Superior temporal gyrus (tissue), 1 donor: ENCODE data around the gene EHD4.

Source experiments
- DNase-seq: peaks from one replicate; pipeline ENCODE4 v3.0.0-alpha.2; 2016; ENCODE audit errors: extremely low spot score

Gene EHD4

DNA sequence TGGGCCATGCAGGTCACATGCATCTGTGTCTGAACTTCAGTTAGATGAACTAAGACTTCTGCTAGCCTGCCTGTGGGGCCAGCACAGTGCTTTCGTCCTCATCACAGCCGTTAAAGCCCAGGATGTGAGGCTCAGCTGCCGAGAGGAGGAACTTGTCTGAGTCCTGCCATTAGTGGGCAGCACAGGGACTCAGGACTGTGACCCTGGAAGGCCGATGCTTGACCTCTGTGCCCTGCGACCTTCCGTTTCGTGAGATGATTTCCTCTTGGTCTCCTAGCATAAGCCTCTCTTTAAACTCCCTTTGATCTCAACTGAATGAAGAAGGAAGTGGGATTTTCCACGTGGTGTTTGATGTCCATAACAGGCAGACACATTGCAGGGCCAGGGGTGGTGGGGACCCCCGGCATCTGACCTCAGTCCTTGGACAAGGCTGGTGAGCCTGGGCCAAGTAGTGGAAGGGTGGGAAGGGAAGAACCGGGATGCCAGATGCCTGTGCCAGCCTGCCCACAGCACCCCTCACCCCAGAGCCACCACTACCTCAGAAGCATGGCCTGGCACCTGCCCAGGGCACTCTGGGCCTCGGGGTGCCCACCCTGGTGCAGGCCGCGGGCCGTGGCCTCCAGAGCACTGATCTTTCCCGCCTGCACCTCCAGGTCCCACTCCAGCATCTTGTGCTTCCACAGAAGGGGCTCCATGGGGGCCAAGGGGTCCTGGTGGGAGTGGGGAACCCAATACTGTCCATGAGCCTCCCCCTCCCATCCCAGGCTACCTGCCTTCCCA lies 112.1 kb downstream of the EHD4 start:
- no peak for DNase-seq

DNA sequence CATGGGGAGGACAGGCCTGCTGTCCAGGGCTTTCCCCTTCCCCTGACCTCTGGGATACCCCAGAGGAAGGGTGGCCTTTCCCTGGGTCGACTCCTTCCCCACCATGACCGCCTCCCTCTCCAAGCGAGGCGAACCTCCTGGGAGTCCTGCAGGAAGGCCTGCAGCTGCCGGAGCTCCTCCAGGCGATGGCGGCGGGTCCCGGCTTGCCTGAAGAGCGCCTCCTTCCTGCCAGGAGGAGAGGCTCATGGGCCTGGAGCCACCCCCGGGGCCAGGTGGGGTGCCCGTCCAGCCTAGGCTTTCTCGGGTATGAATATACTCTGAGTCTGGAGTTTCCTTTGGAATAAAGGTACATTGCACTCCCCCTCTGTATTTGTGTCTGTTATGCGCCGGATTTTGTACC lies 113.6 kb downstream of the EHD4 start:
- DNase-seq = no peak

DNA sequence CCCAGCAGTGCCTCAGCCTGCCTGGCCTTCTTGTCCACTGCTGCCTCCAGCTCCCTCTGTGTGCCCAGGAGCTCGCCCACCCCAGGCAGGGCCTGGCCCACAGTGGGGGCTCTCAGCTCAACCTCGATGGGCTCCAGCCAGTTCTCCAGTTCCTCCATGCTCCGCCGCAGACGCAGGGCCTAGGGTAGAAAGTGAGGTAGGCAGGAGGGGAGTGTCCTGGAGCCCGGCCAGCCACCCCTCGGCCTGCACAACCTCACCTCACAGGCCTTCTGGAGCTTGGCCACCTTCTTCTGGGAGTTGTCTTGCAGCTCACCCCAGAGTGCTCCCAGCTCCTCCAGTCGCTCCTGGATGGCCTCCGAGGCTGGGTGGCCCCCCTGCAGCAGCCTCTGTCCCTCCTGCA lies 115.0 kb downstream of the EHD4 start:
- no peak for DNase-seq

DNA sequence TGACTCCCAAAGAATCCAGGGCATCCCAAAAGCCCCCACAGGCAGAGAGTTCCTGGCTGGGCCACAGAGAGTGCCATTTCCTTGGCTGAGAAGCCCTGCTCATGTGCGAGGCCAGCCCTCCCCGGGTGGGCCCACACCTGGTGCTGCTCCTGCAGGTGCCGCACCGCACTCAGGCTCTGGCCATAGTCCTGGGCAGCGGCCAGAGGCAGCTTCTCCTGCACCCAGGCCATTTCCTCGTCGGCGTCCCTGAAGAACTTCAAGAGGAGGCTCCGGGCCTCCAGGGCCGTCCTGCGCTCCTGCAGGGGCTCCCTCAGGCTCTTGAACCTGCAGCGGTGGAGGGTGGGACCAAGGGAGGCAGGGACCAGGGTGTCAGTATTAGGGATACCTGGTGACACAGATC lies 115.6 kb downstream of the EHD4 start:
- no peak for DNase-seq

DNA sequence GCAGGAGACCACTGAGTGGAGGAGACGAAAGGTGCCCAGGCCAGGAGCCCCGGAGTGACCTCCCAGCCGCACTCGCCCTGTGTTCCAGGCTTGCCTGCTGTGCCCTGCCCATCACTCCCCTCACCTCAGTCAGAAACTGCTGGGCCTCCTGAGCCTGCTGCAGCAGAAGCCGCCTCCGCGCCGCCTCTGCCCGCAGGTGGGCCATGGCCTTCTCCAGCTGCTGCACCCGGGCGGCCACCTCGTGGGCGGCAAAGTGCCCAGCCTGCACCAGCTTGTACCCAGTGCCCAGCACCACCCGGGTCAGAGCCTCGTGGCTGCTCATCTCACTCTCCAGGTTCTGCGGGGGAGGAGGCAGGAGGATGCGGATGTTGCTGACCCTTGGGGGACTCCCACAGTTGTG lies 116.1 kb downstream of the EHD4 start:
- DNase-seq = no peak

DNA sequence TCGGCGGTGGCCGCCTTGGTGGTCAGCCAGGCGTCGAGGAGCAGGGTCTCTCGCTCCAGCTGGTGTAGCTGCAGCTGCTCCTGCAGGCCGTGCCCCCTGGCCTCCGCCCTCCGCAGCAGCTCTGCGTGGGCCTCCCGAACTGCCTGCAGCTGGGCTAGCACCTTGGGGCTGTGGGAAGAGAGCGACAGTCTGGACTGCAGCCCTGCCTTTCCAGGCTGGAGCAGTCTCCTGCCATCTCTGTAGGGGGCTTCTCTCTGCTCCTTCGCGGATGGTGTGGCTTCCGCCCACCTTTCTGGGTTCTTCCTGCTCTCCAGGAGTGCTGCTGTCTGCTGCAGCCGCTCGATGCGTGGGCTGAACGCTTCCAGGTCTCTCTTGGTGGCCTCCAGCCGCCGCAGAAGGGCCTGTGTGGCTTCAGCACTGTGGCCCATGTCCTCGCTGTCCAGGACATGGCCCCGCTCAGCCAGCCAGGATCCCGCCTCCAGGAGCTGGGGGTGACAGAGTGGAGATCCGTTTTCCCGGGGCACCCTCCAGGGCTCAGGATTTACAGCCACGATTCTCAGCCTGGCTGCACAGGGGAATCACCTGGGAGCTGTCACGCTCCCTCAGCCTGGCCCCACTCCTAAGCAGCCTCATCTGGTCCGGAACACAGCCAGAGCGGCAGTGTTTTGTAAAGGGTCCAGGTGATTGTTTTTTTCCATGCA lies 116.9 kb downstream of the EHD4 start:
- DNase-seq = no peak

DNA sequence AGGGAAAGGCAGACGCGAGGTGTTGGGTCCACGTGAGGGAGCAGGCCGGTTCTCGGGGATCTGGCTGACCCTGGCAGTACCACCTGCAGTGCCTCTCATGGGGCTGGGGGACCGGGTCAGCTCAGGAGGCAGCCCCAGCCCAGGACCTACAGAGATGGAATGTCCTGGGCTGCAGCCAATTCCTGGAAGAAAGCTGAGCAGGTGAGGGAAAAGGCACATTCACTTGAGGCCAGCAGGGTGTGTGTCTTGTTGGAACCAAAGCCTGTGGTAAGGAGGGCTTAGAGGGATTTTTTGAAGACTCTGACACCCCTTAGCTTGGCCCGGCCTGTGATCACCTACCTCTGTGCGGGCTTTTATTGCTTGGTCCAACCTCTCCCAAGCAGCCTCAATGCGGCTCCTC lies 117.9 kb downstream of the EHD4 start:
- no peak for DNase-seq

DNA sequence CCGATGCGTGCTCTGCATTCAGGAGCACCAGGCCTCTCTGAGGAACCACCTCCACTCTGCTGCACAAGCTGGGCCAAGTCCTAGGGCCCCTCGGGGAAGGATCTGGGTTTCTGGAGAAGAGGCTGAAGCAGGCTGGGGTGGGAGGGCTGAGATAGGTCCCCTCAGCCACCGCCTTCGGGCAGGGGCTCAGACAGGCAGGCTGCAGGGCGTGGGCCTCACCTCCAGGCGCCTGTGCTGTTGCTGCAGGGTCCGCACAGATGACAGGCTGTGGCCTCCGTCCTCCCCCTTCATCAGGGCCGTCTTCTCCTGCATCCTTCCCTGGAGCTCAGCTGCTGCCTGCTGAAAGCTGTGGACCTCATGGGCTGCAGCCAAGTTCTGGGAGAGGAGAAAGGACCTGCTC lies 118.5 kb downstream of the EHD4 start:
- no peak for DNase-seq

DNA sequence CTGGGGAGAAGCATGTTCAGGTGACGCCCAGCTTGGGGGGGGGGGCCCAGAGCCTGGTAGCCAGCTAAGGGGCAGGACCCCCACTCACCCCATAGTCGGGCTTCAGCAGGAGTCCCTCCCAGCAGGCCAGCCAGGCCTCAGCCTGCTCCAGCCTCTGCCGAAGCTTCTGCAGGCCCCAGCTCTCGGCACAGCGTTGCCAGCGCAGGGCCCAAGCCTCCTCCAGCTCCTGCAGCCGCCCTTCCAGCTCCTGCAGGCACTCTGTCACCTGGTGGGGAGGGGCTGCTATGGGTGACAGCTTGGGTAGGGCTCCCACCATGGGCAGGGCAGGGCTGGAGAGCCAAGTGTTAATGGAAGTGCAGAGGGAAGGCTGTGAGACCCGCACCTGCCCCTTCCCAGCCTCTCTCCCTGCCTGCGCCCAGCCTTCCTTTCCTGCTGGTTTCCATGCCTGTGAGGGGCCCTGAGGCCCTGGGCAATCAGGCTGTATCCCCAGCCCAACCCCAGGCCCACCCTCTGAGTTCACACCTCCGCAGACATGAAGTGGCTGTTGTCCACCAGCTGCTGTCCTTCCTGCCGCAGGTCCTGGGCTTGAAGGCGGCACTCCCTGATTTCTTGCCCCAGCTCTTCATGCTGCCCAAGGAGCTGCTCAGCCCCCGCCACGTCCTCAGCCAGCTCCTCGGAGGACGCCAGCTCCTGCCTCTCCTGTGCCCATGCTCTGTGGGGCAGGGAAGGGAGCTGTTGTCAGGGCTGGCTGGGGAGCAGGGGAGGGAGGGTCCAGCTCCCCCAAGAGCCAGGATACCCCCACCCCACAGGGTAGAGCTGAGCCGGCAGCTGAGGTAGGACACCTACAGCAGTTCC lies 119.4 kb downstream of the EHD4 start:
- no peak for DNase-seq

DNA sequence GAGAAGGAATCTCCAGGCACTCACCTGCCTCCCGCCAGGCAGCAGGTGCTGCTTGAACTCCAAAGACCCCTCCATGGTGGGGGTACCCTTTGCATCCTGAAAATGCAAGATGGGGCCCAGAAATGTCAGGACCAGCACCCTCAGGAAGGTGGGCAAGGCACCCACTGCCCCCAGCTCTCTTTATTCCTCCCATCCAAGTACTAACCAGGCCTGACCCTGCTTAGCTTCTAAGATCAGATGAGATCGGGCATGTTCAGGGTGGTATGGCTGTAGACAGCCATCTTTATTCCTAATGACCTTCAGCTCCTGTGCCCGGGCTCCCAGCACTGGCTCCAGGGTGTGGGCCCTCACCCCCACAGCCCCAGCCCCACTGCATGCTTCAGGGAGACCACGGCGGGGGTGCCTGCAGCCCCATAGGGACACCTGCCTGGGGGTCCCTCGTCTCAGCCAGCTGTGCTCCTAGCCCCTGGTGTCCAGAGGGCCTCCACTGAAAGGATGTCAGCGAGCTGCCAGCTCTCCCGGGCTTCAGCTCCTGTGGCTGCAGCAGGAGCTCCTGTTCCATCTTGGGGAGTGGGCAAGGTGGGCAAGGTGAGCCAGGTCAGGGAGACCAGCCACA lies 120.5 kb downstream of the EHD4 start:
- DNase-seq = no peak

DNA sequence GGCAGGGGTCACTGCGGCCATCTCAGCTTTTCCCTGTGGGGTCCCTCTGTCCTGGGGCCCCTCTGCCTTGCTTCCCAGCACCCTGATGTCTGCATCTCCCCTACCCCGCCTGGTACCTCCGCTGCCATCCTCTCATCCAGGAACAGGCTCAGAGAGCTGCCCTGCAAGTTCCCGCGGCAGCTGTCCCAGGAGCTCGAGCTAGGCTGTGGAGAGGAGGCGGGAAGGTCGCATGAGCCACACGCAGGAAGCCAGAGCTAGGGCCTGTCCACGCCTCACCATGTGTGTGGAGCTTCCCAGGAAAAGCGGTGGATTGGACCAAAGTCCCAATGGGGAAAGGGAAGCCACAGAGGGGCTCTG lies 121.2 kb downstream of the EHD4 start:
- no peak for DNase-seq

DNA sequence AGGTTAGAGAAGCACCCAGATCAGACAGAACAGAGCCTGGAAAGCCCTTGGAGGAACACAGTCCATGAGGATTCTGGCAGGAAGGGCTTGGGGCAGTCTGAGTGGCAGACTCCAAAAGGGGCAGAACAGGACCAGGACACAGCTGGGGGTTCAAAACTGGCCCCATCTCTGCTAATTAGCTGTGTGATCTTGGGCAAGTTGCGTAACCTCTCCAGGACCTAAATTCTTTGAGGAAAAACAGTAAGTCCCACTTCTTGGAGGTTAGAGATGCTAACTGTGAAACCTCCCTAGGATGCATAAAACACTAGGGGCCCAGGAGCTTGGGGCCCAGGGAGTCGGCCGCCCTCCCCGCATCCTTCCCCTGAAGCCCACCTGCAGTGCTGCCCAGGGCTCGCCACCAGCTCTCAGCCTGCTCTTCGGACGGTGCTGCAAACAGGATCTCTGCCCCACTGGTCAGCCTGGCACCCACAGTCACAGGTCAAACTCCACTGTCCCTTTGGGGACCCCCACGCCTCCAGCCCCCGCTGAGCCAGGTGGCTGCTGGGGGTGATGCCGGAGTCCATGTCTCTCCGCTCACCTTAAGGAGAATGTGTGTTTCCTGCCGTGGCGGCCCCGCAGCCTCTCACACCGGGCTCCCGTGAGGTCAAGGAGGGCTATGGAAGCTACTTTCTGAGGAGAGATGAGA lies 121.7 kb downstream of the EHD4 start:
- DNase-seq = no peak

DNA sequence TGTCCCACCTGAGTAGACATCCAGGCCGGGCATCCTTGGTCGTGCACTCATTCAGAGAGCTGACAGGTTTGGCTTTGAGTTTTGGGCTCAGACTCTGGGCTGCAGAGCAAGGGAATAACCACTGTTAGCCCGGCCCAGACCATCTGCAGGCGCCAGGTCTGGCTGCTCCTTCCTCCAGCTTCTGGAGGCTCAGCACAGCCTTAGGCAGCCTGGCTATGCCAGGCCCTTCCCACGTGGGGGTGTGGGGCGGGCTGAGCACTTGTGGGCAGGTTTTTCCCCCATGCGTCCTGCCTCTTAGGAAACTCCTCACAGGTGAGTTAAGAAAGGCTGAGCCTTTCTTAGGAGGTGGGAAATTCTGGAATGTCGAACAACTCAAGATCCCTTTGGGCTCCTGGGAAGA lies 122.5 kb downstream of the EHD4 start:
- no peak for DNase-seq

DNA sequence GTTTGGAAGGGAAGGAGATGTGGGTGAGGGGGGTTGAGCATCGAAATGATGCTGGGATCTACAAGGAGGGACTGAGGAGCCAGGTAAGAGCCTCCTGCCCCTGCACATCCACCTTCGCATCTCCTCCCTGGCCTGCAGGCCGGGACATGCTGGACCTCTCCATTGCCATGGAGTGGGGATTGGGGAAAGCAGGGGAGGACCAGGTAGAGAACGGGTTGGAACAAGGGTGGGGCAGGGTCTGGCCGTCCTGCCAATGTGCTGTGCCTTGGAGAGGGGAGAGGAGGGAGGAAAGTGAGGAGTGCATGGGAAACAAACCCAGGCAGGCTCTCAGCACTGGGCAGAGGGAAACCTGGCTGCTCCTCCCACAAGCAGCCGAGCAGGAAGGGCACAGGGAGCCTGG lies 123.2 kb downstream of the EHD4 start:
- no peak for DNase-seq

DNA sequence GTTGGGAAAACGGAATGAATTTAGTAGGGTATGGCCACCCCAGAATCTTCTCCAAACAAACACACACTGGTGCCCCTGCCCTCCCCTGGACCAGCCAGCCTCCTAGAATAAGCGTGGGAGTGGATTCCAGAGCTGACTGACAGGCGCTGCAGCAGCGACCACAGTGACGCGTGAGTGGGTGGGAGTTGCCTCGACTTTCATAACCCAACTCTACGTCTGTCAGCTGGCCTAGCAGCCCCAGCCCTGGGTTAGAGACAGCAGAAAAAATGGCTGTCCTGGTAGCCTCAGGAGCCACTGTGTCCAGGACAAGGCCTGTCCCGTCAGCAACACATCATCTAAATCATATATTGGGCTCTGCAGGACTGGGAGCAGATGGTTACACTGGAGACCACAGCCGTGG lies 123.7 kb downstream of the EHD4 start:
- no peak for DNase-seq

DNA sequence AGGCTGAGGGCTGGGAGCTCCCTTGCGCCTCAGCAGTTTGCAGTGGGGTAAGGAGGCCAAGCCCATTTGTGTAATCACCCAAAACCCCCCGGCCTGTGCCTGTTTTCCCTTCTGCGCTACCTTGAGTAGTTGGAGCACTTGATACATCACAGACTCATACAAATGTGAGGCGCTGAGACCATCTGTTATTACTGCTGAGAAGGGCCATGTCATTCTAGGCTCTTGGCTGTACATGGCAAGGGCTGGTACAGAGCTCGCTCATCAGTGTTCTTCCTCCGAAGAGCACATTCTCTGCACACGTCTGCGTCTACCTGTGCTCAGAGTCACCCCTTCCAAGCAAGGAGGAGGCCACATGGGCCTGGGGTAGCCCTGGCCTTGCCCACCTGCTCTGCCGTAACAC lies 124.4 kb downstream of the EHD4 start:
- DNase-seq = no peak

DNA sequence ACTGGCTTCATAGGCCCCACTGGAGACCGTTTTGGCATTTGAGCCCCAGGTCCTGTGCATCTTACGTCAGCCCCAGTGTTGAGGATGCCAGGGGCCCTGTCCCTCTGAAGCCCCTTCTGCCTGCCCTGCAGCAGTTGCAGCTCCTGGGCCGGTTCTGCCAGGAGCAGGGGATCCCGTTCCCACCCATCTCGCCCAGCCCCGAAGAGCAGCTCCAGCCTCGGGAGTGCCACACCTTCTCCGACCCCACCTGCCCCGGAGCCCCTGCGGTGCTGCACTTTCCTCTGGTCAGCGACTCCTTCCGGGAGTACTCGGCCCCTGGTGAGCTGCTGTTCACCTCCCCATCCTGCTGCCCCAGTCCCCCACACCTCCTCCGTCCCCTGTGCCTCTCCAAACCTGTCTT lies 125.2 kb downstream of the EHD4 start:
- DNase-seq = no peak
